Measurements from ENCODE around the gene AGPAT4.

The AGPAT4 gene

GRCh38 chr6:161094955-161095354 lies 178.9 kb downstream of the AGPAT4 start:
- DNase-seq: no peak
- Histone ChIP-seq H3K36me3 (replicated peaks; ENCODE audit: insufficient read depth, low read length) (no peaks in the 10 kb centered on the region), H3K9me2 (replicated peaks; ENCODE audit: insufficient read depth, low read length) (no peaks in the 10 kb centered on the region), H3K4me2 (ENCODE audit: low read depth, low read length) (no peak overlapping the region), H3K9ac (ENCODE audit: low read length) (no peak overlapping the region), H3K9me3 (replicated peaks; ENCODE audit: insufficient read depth, low read length) (no peaks in the 10 kb centered on the region), H3K4me1 (ENCODE audit: low read length) (no peaks in the 10 kb centered on the region), H2AFZ (ENCODE audit: low read length) (no peak overlapping the region), H3K79me2 (ENCODE audit: low read length) (no peaks in the 10 kb centered on the region), H3F3A (ENCODE audit: insufficient read depth, low read length) (no peaks in the 10 kb centered on the region), H3K4me3 (ENCODE audit: low read length) (no peak overlapping the region), H4K20me1 (ENCODE audit: insufficient read depth, low read length) (no peaks in the 10 kb centered on the region), H3K27me3 (replicated peaks; ENCODE audit: insufficient read depth, low read length) (no peaks in the 10 kb centered on the region), H3K27ac (ENCODE audit: low read length) (no peak overlapping the region)
- no peak for TF ChIP-seq EZH2phosphoT487 (IDR thresholded peaks at IDR 0.05; ENCODE audit: low read length)
- TF ChIP-seq EZH2 (optimal IDR thresholded peaks at IDR 0.05; ENCODE audit: low read depth, low read length): no peak
- no peak for TF ChIP-seq CTCF (IDR thresholded peaks at IDR 0.05; ENCODE audit: low read length)

DNA sequence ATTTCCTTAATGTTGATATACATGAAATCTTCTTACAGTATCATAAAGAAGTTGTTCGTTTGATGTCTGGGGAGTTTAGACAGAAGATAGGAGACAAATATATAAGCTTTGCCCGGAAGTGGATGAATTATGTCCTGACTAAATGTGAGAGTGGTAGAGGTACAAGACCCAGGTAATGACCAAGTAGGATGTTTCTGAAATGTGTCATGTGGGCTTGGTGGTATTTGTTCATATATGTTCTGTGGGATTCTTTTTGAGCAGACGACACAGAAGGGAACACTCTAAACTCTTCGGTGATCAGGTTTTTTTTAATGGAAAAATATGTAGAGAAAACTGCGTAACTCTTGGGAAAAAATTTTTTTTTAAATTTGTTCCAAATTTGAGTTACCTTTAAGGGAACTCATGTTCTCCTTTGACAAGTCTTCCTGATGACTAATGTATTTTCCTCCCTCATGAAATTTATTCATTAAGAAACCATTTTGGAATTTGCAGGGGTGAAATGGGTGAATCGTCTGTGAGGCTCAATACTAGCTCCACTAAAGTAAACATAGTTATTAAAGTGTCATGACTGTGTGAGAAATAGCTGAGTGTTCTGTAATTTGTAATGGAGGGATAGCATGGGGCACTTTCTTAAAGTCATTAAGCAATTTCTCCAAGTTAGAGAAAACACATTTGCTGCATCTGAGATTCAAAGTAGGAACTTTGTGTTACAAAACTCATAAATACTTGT lies 181.7 kb downstream of the AGPAT4 start:
- H3K9ac ChIP-seq (ENCODE audit: low read length): no peak overlapping the region
- H3K9me2 ChIP-seq (replicated peaks; ENCODE audit: insufficient read depth, low read length): no peaks in the 10 kb centered on the region
- no peak overlapping the region for H3K27ac ChIP-seq (ENCODE audit: low read length)
- H3K4me2 ChIP-seq (ENCODE audit: low read depth, low read length): no peak overlapping the region
- no peaks in the 10 kb centered on the region for H4K20me1 ChIP-seq (ENCODE audit: insufficient read depth, low read length)
- TF ChIP-seq CTCF (IDR thresholded peaks at IDR 0.05; ENCODE audit: low read length): no peak
- TF ChIP-seq EZH2phosphoT487 (IDR thresholded peaks at IDR 0.05; ENCODE audit: low read length): no peak
- no peak for TF ChIP-seq EZH2 (optimal IDR thresholded peaks at IDR 0.05; ENCODE audit: low read depth, low read length)
- H3K4me1 ChIP-seq (ENCODE audit: low read length): no peaks in the 10 kb centered on the region
- no peaks in the 10 kb centered on the region for H3K27me3 ChIP-seq (replicated peaks; ENCODE audit: insufficient read depth, low read length)
- no peaks in the 10 kb centered on the region for H3K36me3 ChIP-seq (replicated peaks; ENCODE audit: insufficient read depth, low read length)
- no peaks in the 10 kb centered on the region for H3K79me2 ChIP-seq (ENCODE audit: low read length)
- DNase-seq: no peak
- no peaks in the 10 kb centered on the region for H3K9me3 ChIP-seq (replicated peaks; ENCODE audit: insufficient read depth, low read length)
- H2AFZ ChIP-seq (ENCODE audit: low read length): no peak overlapping the region
- no peaks in the 10 kb centered on the region for H3F3A ChIP-seq (ENCODE audit: insufficient read depth, low read length)
- no peak overlapping the region for H3K4me3 ChIP-seq (ENCODE audit: low read length)

DNA sequence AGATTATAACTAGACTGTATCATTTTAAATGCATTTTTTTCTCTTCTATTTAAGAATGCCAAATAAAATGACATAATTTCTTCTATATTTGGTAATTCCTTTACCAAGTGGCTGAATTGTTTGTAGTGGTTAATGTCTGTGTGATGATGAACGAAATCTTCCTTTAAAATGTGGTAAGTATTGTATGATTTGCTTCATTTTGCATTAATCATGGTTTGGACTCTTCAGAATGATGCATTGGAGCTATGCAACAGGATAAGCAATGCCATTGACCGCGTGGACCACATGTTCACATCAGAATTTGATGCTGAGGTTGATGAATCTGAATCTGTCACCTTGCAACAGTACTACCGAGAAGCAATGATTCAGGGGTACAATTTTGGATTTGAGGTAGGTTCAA lies 182.7 kb downstream of the AGPAT4 start:
- Histone ChIP-seq H3K27me3 (replicated peaks; ENCODE audit: insufficient read depth, low read length) (no peaks in the 10 kb centered on the region), H3K9ac (ENCODE audit: low read length) (no peak overlapping the region), H3K79me2 (ENCODE audit: low read length) (no peaks in the 10 kb centered on the region), H3F3A (ENCODE audit: insufficient read depth, low read length) (no peaks in the 10 kb centered on the region), H4K20me1 (ENCODE audit: insufficient read depth, low read length) (no peaks in the 10 kb centered on the region), H3K36me3 (replicated peaks; ENCODE audit: insufficient read depth, low read length) (no peaks in the 10 kb centered on the region), H3K9me2 (replicated peaks; ENCODE audit: insufficient read depth, low read length) (no peaks in the 10 kb centered on the region), H3K9me3 (replicated peaks; ENCODE audit: insufficient read depth, low read length) (no peaks in the 10 kb centered on the region), H3K4me1 (ENCODE audit: low read length) (no peaks in the 10 kb centered on the region), H3K27ac (ENCODE audit: low read length) (no peak overlapping the region), H2AFZ (ENCODE audit: low read length) (no peak overlapping the region), H3K4me2 (ENCODE audit: low read depth, low read length) (no peak overlapping the region), H3K4me3 (ENCODE audit: low read length) (no peak overlapping the region)
- TF ChIP-seq CTCF (IDR thresholded peaks at IDR 0.05; ENCODE audit: low read length) (no peak), EZH2 (optimal IDR thresholded peaks at IDR 0.05; ENCODE audit: low read depth, low read length) (no peak), EZH2phosphoT487 (IDR thresholded peaks at IDR 0.05; ENCODE audit: low read length) (no peak)
- no peak for DNase-seq
